Activated T-helper 9 cell treated with anti-CD3 and anti-CD28 coated beads, Interleukin-2, amount 50 U/mL, for 16 hours (primary cell): ENCODE results near the gene ENDOD1.

ENCODE experiments used
- DNase-seq: peaks from one replicate; pipeline ENCODE4 v3.0.0-alpha.2; 2020; ENCODE audit warnings: low read depth

ENDOD1 gene

DNA sequence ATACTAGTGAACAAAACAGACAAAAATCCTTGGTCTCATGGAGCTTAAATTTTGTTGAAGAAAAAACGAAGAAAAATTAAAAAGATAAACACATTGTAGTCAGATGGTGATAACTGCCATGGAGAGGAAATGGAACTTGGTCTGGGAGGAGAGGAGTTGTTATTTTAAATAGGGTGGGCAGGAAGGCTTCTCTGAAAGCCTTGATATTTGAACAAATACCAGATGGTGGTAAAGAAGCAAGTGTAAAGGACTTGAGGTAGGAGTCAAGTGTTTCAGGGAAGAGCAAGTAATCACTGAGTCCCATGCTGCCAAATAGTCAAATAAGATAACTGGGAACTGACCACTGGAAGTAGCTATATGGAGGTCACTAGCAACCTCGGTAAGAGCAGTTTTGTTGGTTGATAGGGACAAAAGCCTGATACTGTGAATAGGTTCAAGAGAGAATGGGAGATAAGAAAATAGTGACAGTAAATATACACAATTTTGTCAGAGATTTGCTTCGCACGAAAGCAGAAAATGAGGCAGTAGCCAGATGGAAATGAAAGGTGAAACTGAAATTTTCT, 86.3 kb downstream of the ENDOD1 start:
- DNase-seq, result no peak
